Renal pelvis (tissue), 4 donors: Measurements from ENCODE around the gene MUC5B. TPM values are rescaled to one million over a fixed set of nuclear protein-coding genes. Genes with fewer than 3 reads are reported as not detected.
A peak's percentile ranks its signal among the peaks of the same experiment; 100 is the strongest.

Experiments
- DNase-seq: peaks from one replicate; pipeline ENCODE4 v3.0.0-alpha.2; 2013
- polyA plus RNA-seq, 3 donors: library from polyadenylated mRNA; unstranded; fragments of 120-200 nt; gene quantifications; one replicate each; pipeline ENCODE4 v1.2.1, GENCODE V29; 2013; ENCODE audit not compliant: insufficient read length in 3 of 3

The MUC5B gene
- polyA plus RNA-seq, 3 donors, result 0.01 to 0.22 (median 0.18) TPM

- DNase-seq, result no peak
These were observed 1.7 kb upstream of the MUC5B start for GRCh38 chr11:1220941-1221721.

GRCh38 chr11:1221848-1222311 is 986 bp upstream of the MUC5B start:
- DNase-seq, result no peak

- DNase-seq, result no peak
These were observed 662 bp downstream of the MUC5B start for GRCh38 chr11:1223346-1224110.

- no peak for DNase-seq
These were observed 1.2 kb downstream of the MUC5B start for GRCh38 chr11:1224111-1224490.

- DNase-seq, result peak; percentile 36
These were observed 1.9 kb downstream of the MUC5B start for GRCh38 chr11:1224491-1225385.

- DNase-seq, result no peak
These were observed 2.7 kb downstream of the MUC5B start for GRCh38 chr11:1225386-1226225.

- DNase-seq, result no peak
These were observed 3.5 kb downstream of the MUC5B start for GRCh38 chr11:1226226-1226985.

- DNase-seq, result no peak
These were observed 4.2 kb downstream of the MUC5B start for GRCh38 chr11:1226986-1227550.

- DNase-seq, result no peak
These were observed 4.8 kb downstream of the MUC5B start for GRCh38 chr11:1227551-1228100.

- no peak for DNase-seq
These were observed 5.4 kb downstream of the MUC5B start for GRCh38 chr11:1228101-1228821.

- no peak for DNase-seq
These were observed 6.1 kb downstream of the MUC5B start for GRCh38 chr11:1228921-1229451.

- DNase-seq, result no peak
These were observed 6.7 kb downstream of the MUC5B start for GRCh38 chr11:1229471-1230120.

- DNase-seq, result no peak
These were observed 7.2 kb downstream of the MUC5B start for GRCh38 chr11:1230121-1230455.

GRCh38 chr11:1230456-1231395 is 7.9 kb downstream of the MUC5B start:
- DNase-seq, result peak; percentile 9

- DNase-seq, result no peak
These were observed 8.6 kb downstream of the MUC5B start for GRCh38 chr11:1231396-1232020.

GRCh38 chr11:1232021-1232882 is 9.4 kb downstream of the MUC5B start:
- no peak for DNase-seq
